HEK293 (cell line): Measurements from ENCODE around the gene PDRG1.

Experiments used
- CTCF ChIA-PET: fragments of 350-600 bp; formaldehyde crosslinking; extraction: SDS; loops from one replicate; lab custom pipeline; 2021; ENCODE audit warnings: antibody characterized with exemption; lab: Yijun Ruan, JAX
- POLR2A ChIA-PET: fragments of 300-600 bp; formaldehyde crosslinking; extraction: SDS; loops from one replicate; lab custom pipeline; 2020; ENCODE audit warnings: antibody characterized with exemption, inconsistent platforms; lab: Yijun Ruan, JAX
- H3K27ac ChIP-seq: fragments of 200-500 bp; sonication (Bioruptor generic); 2 replicates; pipeline ENCODE4 v1.5.1; 2014; ENCODE audit warnings: low read depth, low read length, control low read depth, inconsistent platforms; ENCODE audit errors: extremely low read depth
- H3K36me3 ChIP-seq, 2 experiments: fragments of 200-500 bp in 1 of 2; sonication (Bioruptor generic) in 1 of 2; 1 replicate in 1 of 2; 2 replicates in 1 of 2; pipeline ENCODE4 v1.5.1; 2014 to 2017; ENCODE audit warnings: inconsistent platforms in 2 of 2, low read length in 2 of 2; ENCODE audit not compliant: control insufficient read depth in 2 of 2, insufficient read depth in 1 of 2
- H3K4me1 ChIP-seq: fragments of 200-500 bp; sonication (Bioruptor generic); 2 replicates; pipeline ENCODE4 v1.5.1; 2014; ENCODE audit warnings: mild to moderate bottlenecking, low read length, inconsistent platforms; ENCODE audit not compliant: control insufficient read depth, insufficient read depth
- H3K4me3 ChIP-seq: 2 replicates; pipeline ENCODE4 v1.5.1; 2011; ENCODE audit warnings: low read depth, mild to moderate bottlenecking, control low read depth, low read length, moderate library complexity
- H3K9me3 ChIP-seq: fragments of 200-500 bp; sonication (Bioruptor generic); 2 replicates; pipeline ENCODE4 v1.5.1; 2014; ENCODE audit warnings: low read depth, low read length, inconsistent platforms; ENCODE audit not compliant: control insufficient read depth, insufficient read depth
- ATF2 ChIP-seq: fragments of 450-650 bp; formaldehyde crosslinking; IDR thresholded peaks from 2 replicates; pipeline ENCODE4 v1.5.1; 2016; ENCODE audit warnings: missing biosample characterization, missing genetic modification characterization, low read depth
- GLIS2 ChIP-seq: fragments of 450-650 bp; formaldehyde crosslinking; IDR thresholded peaks from 2 replicates; pipeline ENCODE4 v1.5.1; 2016; ENCODE audit warnings: missing biosample characterization, missing genetic modification characterization
- HOXC10 ChIP-seq: sonication (generic); formaldehyde crosslinking; IDR thresholded peaks from 2 replicates; pipeline ENCODE4 v1.8.1; 2023; ENCODE audit warnings: mild to moderate bottlenecking, missing genetic modification reagents
- HOXD13 ChIP-seq: sonication (generic); formaldehyde crosslinking; IDR thresholded peaks from 2 replicates; pipeline ENCODE4 v1.8.0; 2022; ENCODE audit warnings: missing genetic modification reagents, borderline replicate concordance
- KLF9 ChIP-seq: fragments of 450-650 bp; formaldehyde crosslinking; IDR thresholded peaks from 2 replicates; pipeline ENCODE4 v1.5.1; 2016; ENCODE audit warnings: missing biosample characterization, missing genetic modification characterization, low read depth
- SP3 ChIP-seq: fragments of 450-650 bp; formaldehyde crosslinking; IDR thresholded peaks from 2 replicates; pipeline ENCODE4 v1.5.1; 2016; ENCODE audit warnings: missing biosample characterization, missing genetic modification characterization
- WT1 ChIP-seq: fragments of 450-650 bp; formaldehyde crosslinking; IDR thresholded peaks from 2 replicates; pipeline ENCODE4 v1.5.1; 2016; ENCODE audit warnings: missing biosample characterization, missing genetic modification characterization
- ZBTB1 ChIP-seq: fragments of 450-650 bp; formaldehyde crosslinking; IDR thresholded peaks from 2 replicates; pipeline ENCODE4 v1.5.1; 2016; ENCODE audit warnings: missing biosample characterization, missing genetic modification characterization
- ZBTB21 ChIP-seq: fragments of 450-650 bp; formaldehyde crosslinking; IDR thresholded peaks from 2 replicates; pipeline ENCODE4 v1.5.1; 2017; ENCODE audit warnings: missing biosample characterization, missing genetic modification characterization
- ZFP37 ChIP-seq: fragments of 450-650 bp; formaldehyde crosslinking; IDR thresholded peaks from 2 replicates; pipeline ENCODE4 v1.5.1; 2016; ENCODE audit warnings: missing biosample characterization, missing genetic modification characterization
- ZNF174 ChIP-seq: fragments of 450-650 bp; formaldehyde crosslinking; IDR thresholded peaks from 2 replicates; pipeline ENCODE4 v1.5.0; 2017; ENCODE audit warnings: missing biosample characterization, mild to moderate bottlenecking, missing genetic modification characterization
- ZNF23 ChIP-seq: fragments of 450-650 bp; formaldehyde crosslinking; IDR thresholded peaks from 2 replicates; pipeline ENCODE4 v1.5.1; 2016; ENCODE audit warnings: missing biosample characterization, missing genetic modification characterization, borderline replicate concordance
- ZNF266 ChIP-seq: fragments of 450-650 bp; formaldehyde crosslinking; IDR thresholded peaks from 2 replicates; pipeline ENCODE4 v1.5.1; 2016; ENCODE audit warnings: missing biosample characterization, missing genetic modification characterization, low read depth
- ZNF341 ChIP-seq: fragments of 450-650 bp; formaldehyde crosslinking; IDR thresholded peaks from 2 replicates; pipeline ENCODE4; 2016; ENCODE audit warnings: low read depth, missing biosample characterization, missing genetic modification characterization
- ZNF354C ChIP-seq: fragments of 450-650 bp; formaldehyde crosslinking; IDR thresholded peaks from 2 replicates; pipeline ENCODE4 v1.5.1; 2016; ENCODE audit warnings: missing biosample characterization, missing genetic modification characterization, low read depth, borderline replicate concordance
- ZNF366 ChIP-seq: fragments of 450-650 bp; formaldehyde crosslinking; conservative IDR thresholded peaks from 2 replicates; pipeline ENCODE4 v1.5.1; 2016; ENCODE audit warnings: missing biosample characterization, missing genetic modification characterization
- ZNF391 ChIP-seq: fragments of 450-650 bp; formaldehyde crosslinking; IDR thresholded peaks from 2 replicates; pipeline ENCODE4 v1.5.1; 2016; ENCODE audit warnings: low read depth, missing biosample characterization, missing genetic modification characterization, borderline replicate concordance
- ZNF398 ChIP-seq: fragments of 450-650 bp; formaldehyde crosslinking; IDR thresholded peaks from 2 replicates; pipeline ENCODE4 v1.5.1; 2017; ENCODE audit warnings: missing biosample characterization, missing genetic modification characterization
- ZNF544 ChIP-seq: fragments of 450-650 bp; formaldehyde crosslinking; IDR thresholded peaks from 2 replicates; pipeline ENCODE4 v1.5.0; 2017; ENCODE audit warnings: missing biosample characterization, missing genetic modification characterization
- ZNF555 ChIP-seq: fragments of 450-650 bp; formaldehyde crosslinking; conservative IDR thresholded peaks from 2 replicates; pipeline ENCODE4 v1.5.1; 2017; ENCODE audit warnings: missing biosample characterization, mild to moderate bottlenecking, missing genetic modification characterization, inconsistent platforms
- ZNF747 ChIP-seq: fragments of 450-650 bp; formaldehyde crosslinking; IDR thresholded peaks from 2 replicates; pipeline ENCODE4 v1.5.1; 2016; ENCODE audit warnings: missing biosample characterization, missing genetic modification characterization
- ZNF777 ChIP-seq: fragments of 450-650 bp; formaldehyde crosslinking; IDR thresholded peaks from 2 replicates; pipeline ENCODE4 v1.5.1; 2017; ENCODE audit warnings: missing biosample characterization, missing genetic modification characterization, borderline replicate concordance
- ZNF792 ChIP-seq: fragments of 450-650 bp; formaldehyde crosslinking; IDR thresholded peaks from 2 replicates; pipeline ENCODE4 v1.5.1; 2016; ENCODE audit warnings: missing biosample characterization, missing genetic modification characterization
- ZXDB ChIP-seq: fragments of 450-650 bp; formaldehyde crosslinking; IDR thresholded peaks from 2 replicates; pipeline ENCODE4 v1.5.1; 2016; ENCODE audit warnings: missing biosample characterization, missing genetic modification characterization
- TF ChIP-seq, protein P1 (sequence below): IDR thresholded peaks from 2 replicates; pipeline ENCODE4 v1.6.1; 2011; ENCODE audit warnings: mild to moderate bottlenecking, low read depth, low read length, borderline replicate concordance
- TF ChIP-seq, protein P2 (sequence below): fragments of 450-650 bp; formaldehyde crosslinking; IDR thresholded peaks from 2 replicates; pipeline ENCODE4 v1.5.1; 2017; ENCODE audit warnings: missing biosample characterization, mild to moderate bottlenecking, missing genetic modification characterization, moderate library complexity

The PDRG1 gene

DNA sequence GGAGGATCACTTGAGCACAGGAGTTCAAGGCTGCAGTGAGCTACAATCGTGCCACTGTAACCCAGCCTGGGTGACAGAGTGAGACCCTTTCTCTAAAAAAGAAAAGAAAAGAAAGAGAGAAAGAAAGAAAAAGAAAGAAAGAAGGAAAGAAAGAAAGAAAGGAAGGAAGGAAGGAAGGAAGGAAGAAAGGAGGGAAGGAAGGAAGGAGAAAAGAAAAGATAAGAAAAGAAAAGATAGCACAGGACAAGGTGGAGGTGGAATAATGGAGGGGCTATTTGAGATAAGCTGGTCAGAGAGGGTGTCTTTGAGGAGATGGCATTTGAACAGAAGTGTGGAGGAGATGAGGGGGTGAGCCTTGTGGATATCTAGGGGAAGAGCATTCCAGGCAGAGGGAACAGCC is 2.7 kb upstream of the PDRG1 start:
- ChIA-PET CTCF (interaction anchor here (0.6 to 1.4 kb wide), 3 partner anchors 14 to 118 kb away, joined by 3 read pairs; no protein-coding TSS in a partner anchor), POLR2A (no interaction called here)
- H3K36me3 ChIP-seq, result peaks cover 0 to 11% of the 10 kb centered on the region in 2 experiments; a peak in 2 of 3 replicates
- TF ChIP-seq ZNF391 (tag by site-specific recombination) (no peak), ZNF555 (tag by site-specific recombination) (no peak), ZNF747 (tag by site-specific recombination) (no peak), HOXD13 (CRISPR knock-in tag) (no peak), ZBTB21 (tag by site-specific recombination) (no peak), ZNF544 (tag by site-specific recombination) (no peak), ZNF366 (tag by site-specific recombination) (peak; percentile 95), ZBTB1 (tag by site-specific recombination) (no peak)
- TF ChIP-seq, protein P1, sequence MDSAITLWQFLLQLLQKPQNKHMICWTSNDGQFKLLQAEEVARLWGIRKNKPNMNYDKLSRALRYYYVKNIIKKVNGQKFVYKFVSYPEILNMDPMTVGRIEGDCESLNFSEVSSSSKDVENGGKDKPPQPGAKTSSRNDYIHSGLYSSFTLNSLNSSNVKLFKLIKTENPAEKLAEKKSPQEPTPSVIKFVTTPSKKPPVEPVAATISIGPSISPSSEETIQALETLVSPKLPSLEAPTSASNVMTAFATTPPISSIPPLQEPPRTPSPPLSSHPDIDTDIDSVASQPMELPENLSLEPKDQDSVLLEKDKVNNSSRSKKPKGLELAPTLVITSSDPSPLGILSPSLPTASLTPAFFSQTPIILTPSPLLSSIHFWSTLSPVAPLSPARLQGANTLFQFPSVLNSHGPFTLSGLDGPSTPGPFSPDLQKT, result no peak
- no peak overlapping the region for H3K4me3 ChIP-seq
- H3K9me3 ChIP-seq, result no peaks in the 10 kb centered on the region
- no peaks in the 10 kb centered on the region for H3K4me1 ChIP-seq
- H3K27ac ChIP-seq, result no peak overlapping the region

- no peaks in the 10 kb centered on the region for H3K4me1 ChIP-seq
- CTCF ChIA-PET, result interaction anchor here (1.1 to 4.9 kb wide), 6 partner anchors 61 to 134 kb away, joined by 3 to 83 read pairs (median 12); partner anchors contain the start of gene MYLK2
- H3K9me3 ChIP-seq, result no peaks in the 10 kb centered on the region
- POLR2A ChIA-PET, result no interaction called here
- H3K4me3 ChIP-seq, result no peak overlapping the region
- no peak overlapping the region for H3K27ac ChIP-seq
- peaks cover 0 to 20% of the 10 kb centered on the region in 2 experiments; a peak in 2 of 3 replicates for H3K36me3 ChIP-seq
- TF ChIP-seq ZNF777 (tag by site-specific recombination) (no peak), SP3 (no peak), ZNF555 (tag by site-specific recombination) (no peak), ZNF391 (tag by site-specific recombination) (no peak), WT1 (no peak), ZFP37 (tag by site-specific recombination) (no peak)
- TF ChIP-seq, protein P2, sequence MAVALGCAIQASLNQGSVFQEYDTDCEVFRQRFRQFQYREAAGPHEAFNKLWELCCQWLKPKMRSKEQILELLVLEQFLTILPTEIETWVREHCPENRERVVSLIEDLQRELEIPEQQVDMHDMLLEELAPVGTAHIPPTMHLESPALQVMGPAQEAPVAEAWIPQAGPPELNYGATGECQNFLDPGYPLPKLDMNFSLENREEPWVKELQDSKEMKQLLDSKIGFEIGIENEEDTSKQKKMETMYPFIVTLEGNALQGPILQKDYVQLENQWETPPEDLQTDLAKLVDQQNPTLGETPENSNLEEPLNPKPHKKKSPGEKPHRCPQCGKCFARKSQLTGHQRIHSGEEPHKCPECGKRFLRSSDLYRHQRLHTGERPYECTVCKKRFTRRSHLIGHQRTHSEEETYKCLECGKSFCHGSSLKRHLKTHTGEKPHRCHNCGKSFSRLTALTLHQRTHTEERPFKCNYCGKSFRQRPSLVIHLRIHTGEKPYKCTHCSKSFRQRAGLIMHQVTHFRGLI (tag by site-specific recombination), result no peak
Observed at GRCh38 chr20:31953556-31954148, 1.8 kb upstream of the PDRG1 start.

GRCh38 chr20:31951203-31951529 is 680 bp downstream of the PDRG1 start:
- Histone ChIP-seq H3K4me1 (no peaks in the 10 kb centered on the region), H3K27ac (peak overlapping the region; percentile 60), H3K9me3 (no peaks in the 10 kb centered on the region), H3K36me3 (peaks cover 0 to 45% of the 10 kb centered on the region in 2 experiments; a peak in 2 of 3 replicates), H3K4me3 (peak overlapping the region; percentile 87)
- CTCF ChIA-PET, result interaction anchor here (0.6 to 4.9 kb wide), 21 partner anchors 8 to 140 kb away, joined by 3 to 83 read pairs (median 7); partner anchors contain the start of gene XKR7
- POLR2A ChIA-PET, result interaction anchor here (1.1 to 2.0 kb wide), 10 partner anchors 8 to 140 kb away, joined by 3 to 8 read pairs (median 4); no protein-coding TSS in a partner anchor
- TF ChIP-seq ZNF398 (tag by site-specific recombination) (peak; percentile 29; the same call in 1 of the 2 replicates), ZNF266 (tag by site-specific recombination) (no peak), KLF9 (no peak), ATF2 (peak; percentile 93), ZNF792 (tag by site-specific recombination) (no peak), ZNF23 (no peak), ZNF391 (tag by site-specific recombination) (no peak), ZXDB (tag by site-specific recombination) (no peak), GLIS2 (tag by site-specific recombination) (0 out of 2 replicates have a peak, but pooled peaks have one; percentile 16), ZNF174 (no peak), ZNF354C (no peak), ZNF341 (no peak), HOXC10 (CRISPR knock-in tag) (no peak)
